Thoracic aorta (tissue), 2 donors: ENCODE measurements around the gene SMARCB1. TPM values are rescaled to one million over a fixed set of nuclear protein-coding genes. Genes with fewer than 3 reads are reported as not detected.

Experiments used
- ATAC-seq: fragments of 150-250 bp; one replicate; pipeline ENCODE4 v1.8.0; 2017; ENCODE audit warnings: low read depth; ENCODE audit not compliant: insufficient number of reproducible peaks, low FRiP score
- DNase-seq: peaks from one replicate; pipeline ENCODE4 v3.0.0-alpha.2; 2020; ENCODE audit warnings: low spot score
- H3K27ac ChIP-seq, 2 donors: fragments of 200-600 bp; sonication (generic); 1 replicate in 1 of 2; 2 replicates in 1 of 2; pipeline ENCODE4 v1.5.1; 2016; ENCODE audit warnings: mild to moderate bottlenecking in 2 of 2, moderate library complexity in 2 of 2
- H3K27me3 ChIP-seq: fragments of 200-600 bp; sonication (generic); replicated peaks from 2 replicates; pipeline ENCODE4 v1.6.0; 2016; ENCODE audit warnings: mild to moderate bottlenecking; ENCODE audit not compliant: insufficient read depth
- H3K36me3 ChIP-seq: fragments of 200-600 bp; sonication (generic); one replicate; pipeline ENCODE4 v1.5.1; 2016
- H3K4me1 ChIP-seq, 2 donors: fragments of 200-600 bp; sonication (generic); 1 replicate in 1 of 2; 2 replicates in 1 of 2; pipeline versions ENCODE4 v1.5.1 to v1.6.0; 2016; ENCODE audit warnings: low read depth in 2 of 2, mild to moderate bottlenecking in 1 of 2; ENCODE audit not compliant: control insufficient read depth in 1 of 2
- H3K4me3 ChIP-seq: fragments of 200-600 bp; sonication (generic); 2 replicates; pipeline ENCODE4 v1.5.1; 2016; ENCODE audit warnings: mild to moderate bottlenecking
- H3K9me3 ChIP-seq: fragments of 200-600 bp; sonication (generic); 2 replicates; pipeline ENCODE4 v1.5.1; 2016
- CTCF ChIP-seq: fragments of 200-600 bp; sonication (generic); IDR thresholded peaks from one replicate; pipeline ENCODE4 v1.5.1; 2019; ENCODE audit warnings: antibody characterized with exemption
- total RNA-seq, 2 donors: library from RNA; depleted of rRNA; stranded (reverse); fragments of >200 nt; gene quantifications; one replicate each; pipeline versions ENCODE4 v1.1.0 to v1.2.3, GENCODE V29; 2016

SMARCB1 gene
- total RNA-seq, 2 donors from 2014 or later: 43.5 to 50.0 TPM

GRCh38 chr22:23824476-23825245 lies 37.9 kb downstream of the SMARCB1 start:
- no peak for ATAC-seq
- no peaks in the 10 kb centered on the region for H3K27me3 ChIP-seq
- H3K36me3 ChIP-seq: peaks cover 37% of the 10 kb centered on the region
- no peak for TF ChIP-seq CTCF
- H3K4me1 ChIP-seq: peaks cover 4 to 27% of the 10 kb centered on the region in 2 donors
- H3K9me3 ChIP-seq: no peaks in the 10 kb centered on the region
- H3K4me3 ChIP-seq: no peak overlapping the region
- H3K27ac ChIP-seq: no peak overlapping the region
- no peak for DNase-seq

DNA sequence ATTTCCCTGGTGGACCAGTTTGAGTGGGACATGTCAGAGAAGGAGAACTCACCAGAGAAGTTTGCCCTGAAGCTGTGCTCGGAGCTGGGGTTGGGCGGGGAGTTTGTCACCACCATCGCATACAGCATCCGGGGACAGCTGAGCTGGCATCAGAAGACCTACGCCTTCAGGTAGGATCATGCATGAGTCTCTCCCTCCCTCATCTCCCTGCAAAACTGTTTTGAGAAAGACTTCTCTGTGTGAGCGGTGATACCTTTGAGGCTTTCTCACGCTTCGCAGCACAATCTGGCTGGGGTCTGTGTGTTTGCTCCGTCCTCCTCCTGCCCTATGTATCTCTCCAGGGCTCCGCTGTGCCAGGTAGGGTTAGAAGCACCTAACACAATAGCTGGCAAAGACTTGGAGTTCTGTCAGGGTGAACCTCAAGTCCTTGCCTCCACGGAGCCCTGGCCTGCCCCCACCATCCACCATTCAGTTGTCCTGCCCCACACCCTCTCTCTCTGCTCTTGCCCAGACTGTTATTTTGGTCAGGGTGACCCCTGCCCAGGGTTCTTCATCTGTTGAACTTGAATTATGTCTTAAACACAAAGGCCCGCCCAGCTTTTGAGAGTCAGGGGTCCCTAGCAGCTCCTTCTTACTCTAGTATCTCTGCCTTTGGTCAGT lies 38.6 kb downstream of the SMARCB1 start:
- no peak overlapping the region for H3K27ac ChIP-seq
- no peaks in the 10 kb centered on the region for H3K9me3 ChIP-seq

DNA sequence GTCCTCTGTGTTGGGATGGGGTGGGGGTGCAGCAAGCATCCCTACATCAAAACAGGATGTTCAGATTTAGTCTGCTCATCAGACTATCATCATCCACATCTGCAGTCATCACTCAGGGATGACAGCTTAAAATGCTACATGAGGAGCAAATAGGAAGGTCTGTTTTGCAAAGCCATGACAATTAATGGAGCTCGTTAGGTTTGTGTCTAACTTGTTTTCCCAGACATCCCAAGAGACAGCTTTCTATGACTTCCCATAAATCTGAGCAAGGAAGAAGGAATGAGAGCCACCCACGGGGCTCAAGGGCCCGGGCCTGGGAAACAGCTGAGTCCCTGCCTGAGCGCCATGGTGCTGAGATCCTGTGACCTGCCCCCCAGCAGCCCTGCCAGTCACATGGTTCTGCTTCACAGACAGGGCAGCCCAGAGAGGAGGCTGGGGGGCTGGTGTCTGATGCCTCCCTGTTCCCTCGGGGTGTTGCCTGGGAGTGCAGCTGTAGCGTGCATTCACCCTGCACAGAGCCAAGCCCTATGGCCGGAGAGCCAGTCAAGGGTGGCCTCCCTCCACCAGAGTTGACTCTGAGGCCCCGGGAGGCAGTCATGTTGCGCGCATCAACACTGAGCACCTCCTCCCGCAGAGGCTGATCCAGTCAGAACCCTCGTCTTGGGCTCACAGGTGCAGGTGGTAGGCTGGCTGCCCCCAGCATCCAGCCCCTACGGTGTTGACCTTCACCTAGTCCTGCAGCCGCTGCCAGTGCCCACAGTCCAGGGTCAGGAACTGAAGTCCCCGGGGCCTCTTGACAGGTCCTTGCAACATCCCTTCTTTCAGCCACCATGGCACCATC lies 40.0 kb downstream of the SMARCB1 start:
- Histone ChIP-seq H3K36me3 (peaks cover 29% of the 10 kb centered on the region), H3K4me3 (no peak overlapping the region), H3K27me3 (no peaks in the 10 kb centered on the region), H3K9me3 (no peaks in the 10 kb centered on the region), H3K4me1 (peaks cover 4 to 28% of the 10 kb centered on the region in 2 donors), H3K27ac (no peak overlapping the region)
- ATAC-seq (no peak), DNase-seq (no peak)
- no peak for TF ChIP-seq CTCF

More for the DNA sequence above, 38.6 kb downstream of the SMARCB1 start:
- Histone ChIP-seq H3K4me3 (no peak overlapping the region), H3K4me1 (peaks cover 4 to 27% of the 10 kb centered on the region in 2 donors), H3K27me3 (no peaks in the 10 kb centered on the region), H3K36me3 (peaks cover 37% of the 10 kb centered on the region)
- ATAC-seq: no peak
- DNase-seq: no peak
- no peak for TF ChIP-seq CTCF

GRCh38 chr22:23827351-23827995 lies 40.7 kb downstream of the SMARCB1 start:
- ATAC-seq: no peak
- no peak for DNase-seq
- Histone ChIP-seq H3K9me3 (no peaks in the 10 kb centered on the region), H3K4me3 (no peak overlapping the region), H3K36me3 (peaks cover 29% of the 10 kb centered on the region), H3K27ac (no peak overlapping the region), H3K27me3 (no peaks in the 10 kb centered on the region), H3K4me1 (peaks cover 2 to 28% of the 10 kb centered on the region in 2 donors)
- TF ChIP-seq CTCF: no peak
